ENCODE results near the gene BTAF1.
"Not testable (repeated sequence)": the region's sequence is repeated elsewhere in the genome, so short reads cannot be mapped to it uniquely, and the experiment has no call there.

BTAF1 gene

GRCh38 chr10:91923371-91924211 lies at the start of gene BTAF1:
Gene BTAF1 (plus strand): TSS chr10:91923770. CDS start chr10:91924077, 307 bp downstream.
- peak; percentile 33 for DNase-seq

GRCh38 chr10:91875156-91875555 lies 48.4 kb upstream of the BTAF1 start:
- no peak for DNase-seq

GRCh38 chr10:91875779-91876178 lies 47.8 kb upstream of the BTAF1 start:
- DNase-seq = no peak

GRCh38 chr10:91879515-91880170 lies 43.9 kb upstream of the BTAF1 start:
- no peak for DNase-seq

GRCh38 chr10:91880310-91880709 lies 43.3 kb upstream of the BTAF1 start:
- DNase-seq = no peak

- no peak for DNase-seq
Observed at GRCh38 chr10:91883549-91884444, 39.8 kb upstream of the BTAF1 start.

GRCh38 chr10:91884536-91884935 lies 39.0 kb upstream of the BTAF1 start:
- no peak for DNase-seq

- no peak for DNase-seq
Observed at GRCh38 chr10:91885362-91886079, 38.0 kb upstream of the BTAF1 start.

- DNase-seq = no peak
Observed at GRCh38 chr10:91886954-91887271, 36.7 kb upstream of the BTAF1 start.

- no peak for DNase-seq
Observed at GRCh38 chr10:91887272-91888076, 36.1 kb upstream of the BTAF1 start.

GRCh38 chr10:91891125-91892001 lies 32.2 kb upstream of the BTAF1 start:
- no peak for DNase-seq

- DNase-seq = no peak
Observed at GRCh38 chr10:91893051-91893450, 30.5 kb upstream of the BTAF1 start.

- not testable (repeated sequence) for DNase-seq
Observed at GRCh38 chr10:91894261-91894685, 29.3 kb upstream of the BTAF1 start.

- no peak for DNase-seq
Observed at GRCh38 chr10:91896212-91896756, 27.3 kb upstream of the BTAF1 start.

GRCh38 chr10:91897421-91897820 lies 26.1 kb upstream of the BTAF1 start:
- no peak for DNase-seq

- DNase-seq = no peak
Observed at GRCh38 chr10:91901784-91902677, 21.5 kb upstream of the BTAF1 start.

GRCh38 chr10:91907033-91907594 lies 16.5 kb upstream of the BTAF1 start:
- no peak for DNase-seq

GRCh38 chr10:91907914-91908336 lies 15.6 kb upstream of the BTAF1 start:
- no peak for DNase-seq
